HepG2 (cell line): Measurements from ENCODE around the gene ENDOD1. TPM values are rescaled to one million over a fixed set of nuclear protein-coding genes. Genes with fewer than 3 reads are reported as not detected.

Source experiments
- polyA plus RNA-seq, 8 experiments: library from polyadenylated mRNA; depleted of rRNA in 3 of 8; stranded (reverse) in 7 of 8; unstranded in 1 of 8; fragments of >200 nt; fragmentation: Illumina TruSeq in 4 of 8; extraction: Trizol in 4 of 8; gene quantifications; 2 replicates each; pipeline versions ENCODE4 v1.2.1 to v1.2.3, GENCODE V29; 2011 to 2016; ENCODE audit warnings: low read depth in 4 of 8, missing spikeins in 1 of 8, mixed read lengths in 1 of 8; ENCODE audit not compliant: insufficient read depth in 1 of 8
- total RNA-seq, 5 experiments: library from RNA; depleted of rRNA; stranded (reverse); fragments of >200 nt; fragmentation: Illumina TruSeq; extraction: Trizol; gene quantifications; 2 replicates each; pipeline ENCODE4 v1.2.3, GENCODE V29; 2016; ENCODE audit warnings: low read depth in 1 of 5

Gene ENDOD1
- total and polyA plus RNA-seq, 2 of the 13 experiments (the other 11 are each of a cell fraction or from before 2014, with no cell fraction given), result 2.0 to 6.8 TPM

Other genes starting within 250 kb of the ENDOD1 start
- 61.2 and 73.7 TPM in 2 replicates for gene CWC15, start 116.3 kb upstream of the ENDOD1 start, total RNA-seq (2016; rRNA removed; fragmentation: Illumina TruSeq; extraction: Trizol)
- 26.0 and 27.6 TPM in 2 replicates for gene CWC15, start 116.3 kb upstream of the ENDOD1 start, polyA plus RNA-seq (2011; rRNA removed)
- 1.3 and 2.0 TPM in 2 replicates for gene KDM4D, start 116.1 kb upstream of the ENDOD1 start, total RNA-seq (2016; rRNA removed; fragmentation: Illumina TruSeq; extraction: Trizol)
- 0.96 and 1.4 TPM in 2 replicates for gene KDM4D, start 116.1 kb upstream of the ENDOD1 start, polyA plus RNA-seq (2011; rRNA removed)
- gene KDM4E, start 64.6 kb upstream of the ENDOD1 start, total RNA-seq (2016; rRNA removed; fragmentation: Illumina TruSeq; extraction: Trizol), result not detected in 2 replicates
- not detected in 2 replicates for gene KDM4E, start 64.6 kb upstream of the ENDOD1 start, polyA plus RNA-seq (2011; rRNA removed)
- gene KDM4F, start 40.4 kb upstream of the ENDOD1 start, total RNA-seq (2016; rRNA removed; fragmentation: Illumina TruSeq; extraction: Trizol), result not detected in 2 replicates
- gene KDM4F, start 40.4 kb upstream of the ENDOD1 start, polyA plus RNA-seq (2011; rRNA removed), result not detected in 2 replicates
- 25.8 and 33.0 TPM in 2 replicates for gene SRSF8, start 22.9 kb upstream of the ENDOD1 start, total RNA-seq (2016; rRNA removed; fragmentation: Illumina TruSeq; extraction: Trizol)
- gene SRSF8, start 22.9 kb upstream of the ENDOD1 start, polyA plus RNA-seq (2011; rRNA removed), result 21.8 and 22.2 TPM in 2 replicates
- 0.86 and 1.9 TPM in 2 replicates for gene SESN3, start 141.4 kb downstream of the ENDOD1 start, total RNA-seq (2016; rRNA removed; fragmentation: Illumina TruSeq; extraction: Trizol)
- gene SESN3, start 141.4 kb downstream of the ENDOD1 start, polyA plus RNA-seq (2011; rRNA removed), result 0.26 and 0.53 TPM in 2 replicates